ENCODE data around the gene ECI1.
A peak's percentile ranks its signal among the peaks of the same experiment; 100 is the strongest.

Gene ECI1

GRCh38 chr16:2251296-2252111, at the start of gene ECI1:
ECI1 (minus strand) TSS chr16:2251587; CDS start chr16:2251566, 21 bp downstream.
- H3K27ac ChIP-seq (ENCODE audit: low read depth, low read length), result peak within 1 kb of the TSS; percentile 81
- H3K9ac ChIP-seq (ENCODE audit: low read depth in 1 of 2, low read length in 2 of 2), result peak within 1 kb of the TSS; percentile 61 to 77
- no peaks in the 10 kb centered on the region for H3K9me3 ChIP-seq (ENCODE audit: control insufficient read depth in 1 of 2, low read length in 2 of 2)
- H3K4me3 ChIP-seq (ENCODE audit: low read depth in 1 of 2, low read length in 2 of 2), result peak within 1 kb of the TSS; percentile 76 to 77
- peaks cover 10 to 40% of the 10 kb centered on the region in 2 donors for H3K36me3 ChIP-seq (ENCODE audit: control insufficient read depth in 1 of 2, insufficient read depth in 2 of 2, low read length in 2 of 2)
- peaks cover 8 to 15% of the 10 kb centered on the region in 2 donors for H3K4me1 ChIP-seq (ENCODE audit: control insufficient read depth in 1 of 2, insufficient read depth in 2 of 2, low read length in 2 of 2)
- H3K27me3 ChIP-seq (ENCODE audit: control insufficient read depth in 1 of 2, insufficient read depth in 2 of 2, low read length in 2 of 2), result no peaks in the 10 kb centered on the region

GRCh38 chr16:2299915-2300192, 48.5 kb upstream of the ECI1 start:
- Histone ChIP-seq H3K4me1 (ENCODE audit: control insufficient read depth in 1 of 2, insufficient read depth in 2 of 2, low read length in 2 of 2) (no peaks in the 10 kb centered on the region), H3K27me3 (ENCODE audit: control insufficient read depth in 1 of 2, insufficient read depth in 2 of 2, low read length in 2 of 2) (no peaks in the 10 kb centered on the region), H3K9me3 (ENCODE audit: control insufficient read depth in 1 of 2, low read length in 2 of 2) (no peaks in the 10 kb centered on the region), H3K36me3 (ENCODE audit: control insufficient read depth in 1 of 2, insufficient read depth in 2 of 2, low read length in 2 of 2) (no peaks in the 10 kb centered on the region), H3K4me3 (ENCODE audit: low read depth in 1 of 2, low read length in 2 of 2) (no peak overlapping the region), H3K9ac (ENCODE audit: low read depth in 1 of 2, low read length in 2 of 2) (no peak overlapping the region), H3K27ac (ENCODE audit: low read depth, low read length) (no peak overlapping the region)

GRCh38 chr16:2299121-2299914, 47.9 kb upstream of the ECI1 start:
- H3K36me3 ChIP-seq (ENCODE audit: control insufficient read depth in 1 of 2, insufficient read depth in 2 of 2, low read length in 2 of 2), result no peaks in the 10 kb centered on the region
- H3K9ac ChIP-seq (ENCODE audit: low read depth in 1 of 2, low read length in 2 of 2), result no peak overlapping the region
- H3K4me1 ChIP-seq (ENCODE audit: control insufficient read depth in 1 of 2, insufficient read depth in 2 of 2, low read length in 2 of 2), result no peaks in the 10 kb centered on the region
- no peak overlapping the region for H3K27ac ChIP-seq (ENCODE audit: low read depth, low read length)
- no peak overlapping the region for H3K4me3 ChIP-seq (ENCODE audit: low read depth in 1 of 2, low read length in 2 of 2)
- no peaks in the 10 kb centered on the region for H3K9me3 ChIP-seq (ENCODE audit: control insufficient read depth in 1 of 2, low read length in 2 of 2)
- no peaks in the 10 kb centered on the region for H3K27me3 ChIP-seq (ENCODE audit: control insufficient read depth in 1 of 2, insufficient read depth in 2 of 2, low read length in 2 of 2)

- Histone ChIP-seq H3K27ac (ENCODE audit: low read depth, low read length) (no peak overlapping the region), H3K36me3 (ENCODE audit: control insufficient read depth in 1 of 2, insufficient read depth in 2 of 2, low read length in 2 of 2) (no peaks in the 10 kb centered on the region), H3K9me3 (ENCODE audit: control insufficient read depth in 1 of 2, low read length in 2 of 2) (no peaks in the 10 kb centered on the region), H3K27me3 (ENCODE audit: control insufficient read depth in 1 of 2, insufficient read depth in 2 of 2, low read length in 2 of 2) (no peaks in the 10 kb centered on the region), H3K4me1 (ENCODE audit: control insufficient read depth in 1 of 2, insufficient read depth in 2 of 2, low read length in 2 of 2) (no peaks in the 10 kb centered on the region), H3K9ac (ENCODE audit: low read depth in 1 of 2, low read length in 2 of 2) (no peak overlapping the region), H3K4me3 (ENCODE audit: low read depth in 1 of 2, low read length in 2 of 2) (no peak overlapping the region)
These were observed 47.2 kb upstream of the ECI1 start for GRCh38 chr16:2298621-2299020.

GRCh38 chr16:2297506-2297860, 46.1 kb upstream of the ECI1 start:
- Histone ChIP-seq H3K27me3 (ENCODE audit: control insufficient read depth in 1 of 2, insufficient read depth in 2 of 2, low read length in 2 of 2) (no peaks in the 10 kb centered on the region), H3K4me3 (ENCODE audit: low read depth in 1 of 2, low read length in 2 of 2) (no peak overlapping the region), H3K36me3 (ENCODE audit: control insufficient read depth in 1 of 2, insufficient read depth in 2 of 2, low read length in 2 of 2) (no peaks in the 10 kb centered on the region), H3K9me3 (ENCODE audit: control insufficient read depth in 1 of 2, low read length in 2 of 2) (no peaks in the 10 kb centered on the region), H3K4me1 (ENCODE audit: control insufficient read depth in 1 of 2, insufficient read depth in 2 of 2, low read length in 2 of 2) (no peaks in the 10 kb centered on the region), H3K27ac (ENCODE audit: low read depth, low read length) (no peak overlapping the region), H3K9ac (ENCODE audit: low read depth in 1 of 2, low read length in 2 of 2) (no peak overlapping the region)

- Histone ChIP-seq H3K36me3 (ENCODE audit: control insufficient read depth in 1 of 2, insufficient read depth in 2 of 2, low read length in 2 of 2) (no peaks in the 10 kb centered on the region), H3K9me3 (ENCODE audit: control insufficient read depth in 1 of 2, low read length in 2 of 2) (no peaks in the 10 kb centered on the region), H3K4me3 (ENCODE audit: low read depth in 1 of 2, low read length in 2 of 2) (no peak overlapping the region), H3K27me3 (ENCODE audit: control insufficient read depth in 1 of 2, insufficient read depth in 2 of 2, low read length in 2 of 2) (no peaks in the 10 kb centered on the region), H3K27ac (ENCODE audit: low read depth, low read length) (no peak overlapping the region), H3K9ac (ENCODE audit: low read depth in 1 of 2, low read length in 2 of 2) (no peak overlapping the region), H3K4me1 (ENCODE audit: control insufficient read depth in 1 of 2, insufficient read depth in 2 of 2, low read length in 2 of 2) (no peaks in the 10 kb centered on the region)
These were observed 45.5 kb upstream of the ECI1 start for GRCh38 chr16:2296661-2297505.

- Histone ChIP-seq H3K4me3 (ENCODE audit: low read depth in 1 of 2, low read length in 2 of 2) (no peak overlapping the region), H3K4me1 (ENCODE audit: control insufficient read depth in 1 of 2, insufficient read depth in 2 of 2, low read length in 2 of 2) (no peaks in the 10 kb centered on the region), H3K27me3 (ENCODE audit: control insufficient read depth in 1 of 2, insufficient read depth in 2 of 2, low read length in 2 of 2) (no peaks in the 10 kb centered on the region), H3K36me3 (ENCODE audit: control insufficient read depth in 1 of 2, insufficient read depth in 2 of 2, low read length in 2 of 2) (no peaks in the 10 kb centered on the region), H3K9me3 (ENCODE audit: control insufficient read depth in 1 of 2, low read length in 2 of 2) (no peaks in the 10 kb centered on the region), H3K9ac (ENCODE audit: low read depth in 1 of 2, low read length in 2 of 2) (no peak overlapping the region), H3K27ac (ENCODE audit: low read depth, low read length) (no peak overlapping the region)
These were observed 43.8 kb upstream of the ECI1 start for GRCh38 chr16:2295056-2295798.

- no peak overlapping the region for H3K27ac ChIP-seq (ENCODE audit: low read depth, low read length)
- H3K9me3 ChIP-seq (ENCODE audit: control insufficient read depth in 1 of 2, low read length in 2 of 2), result no peaks in the 10 kb centered on the region
- no peaks in the 10 kb centered on the region for H3K4me1 ChIP-seq (ENCODE audit: control insufficient read depth in 1 of 2, insufficient read depth in 2 of 2, low read length in 2 of 2)
- H3K27me3 ChIP-seq (ENCODE audit: control insufficient read depth in 1 of 2, insufficient read depth in 2 of 2, low read length in 2 of 2), result no peaks in the 10 kb centered on the region
- no peaks in the 10 kb centered on the region for H3K36me3 ChIP-seq (ENCODE audit: control insufficient read depth in 1 of 2, insufficient read depth in 2 of 2, low read length in 2 of 2)
- no peak overlapping the region for H3K9ac ChIP-seq (ENCODE audit: low read depth in 1 of 2, low read length in 2 of 2)
- H3K4me3 ChIP-seq (ENCODE audit: low read depth in 1 of 2, low read length in 2 of 2), result no peak overlapping the region
These were observed 40.8 kb upstream of the ECI1 start for GRCh38 chr16:2292221-2292620.

- H3K36me3 ChIP-seq (ENCODE audit: control insufficient read depth in 1 of 2, insufficient read depth in 2 of 2, low read length in 2 of 2), result no peaks in the 10 kb centered on the region
- no peaks in the 10 kb centered on the region for H3K4me1 ChIP-seq (ENCODE audit: control insufficient read depth in 1 of 2, insufficient read depth in 2 of 2, low read length in 2 of 2)
These were observed 37.9 kb upstream of the ECI1 start for GRCh38 chr16:2289282-2289681.

More at GRCh38 chr16:2289282-2289681, 37.9 kb upstream of the ECI1 start:
- H3K27ac ChIP-seq (ENCODE audit: low read depth, low read length), result no peak overlapping the region
- H3K9me3 ChIP-seq (ENCODE audit: control insufficient read depth in 1 of 2, low read length in 2 of 2), result no peaks in the 10 kb centered on the region
- no peak overlapping the region for H3K9ac ChIP-seq (ENCODE audit: low read depth in 1 of 2, low read length in 2 of 2)
- H3K27me3 ChIP-seq (ENCODE audit: control insufficient read depth in 1 of 2, insufficient read depth in 2 of 2, low read length in 2 of 2), result no peaks in the 10 kb centered on the region
- H3K4me3 ChIP-seq (ENCODE audit: low read depth in 1 of 2, low read length in 2 of 2), result no peak overlapping the region

Data from duodenal mucosa (tissue), 2 donors.